HuH-7 (cell line): Measurements from ENCODE around the gene MRFAP1L1.

ENCODE experiments used
- DNase-seq: peaks from one replicate; pipeline ENCODE4 v3.0.0; 2011; ENCODE audit warnings: low spot score

Gene MRFAP1L1

GRCh38 chr4:6660430-6660829 lies 49.2 kb downstream of the MRFAP1L1 start:
- DNase-seq: no peak

- DNase-seq: no peak
These were observed 49.8 kb downstream of the MRFAP1L1 start for GRCh38 chr4:6659897-6660296.

- no peak for DNase-seq
These were observed 51.0 kb downstream of the MRFAP1L1 start for GRCh38 chr4:6658597-6659075.

- no peak for DNase-seq
These were observed 51.5 kb downstream of the MRFAP1L1 start for GRCh38 chr4:6658209-6658595.
